Measurements from ENCODE around the gene HACD2.

DNA sequence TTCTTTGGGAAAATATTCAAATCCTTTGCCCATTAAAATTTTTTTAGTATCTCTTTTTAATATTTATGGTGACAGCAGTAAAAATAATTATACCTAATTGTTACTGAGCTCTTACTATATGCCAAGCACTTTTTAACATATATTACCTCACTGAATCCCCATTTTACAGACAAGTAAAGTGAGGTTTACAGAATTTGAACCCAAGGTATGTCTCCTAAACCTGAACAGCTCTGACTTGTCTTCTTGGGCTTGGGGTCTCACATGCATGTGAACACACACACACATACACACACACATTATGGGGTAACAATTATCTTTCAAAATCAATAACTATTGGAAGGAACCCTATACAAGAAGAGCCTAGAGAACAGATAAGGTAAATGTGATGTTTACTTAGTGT, 73.8 kb downstream of the HACD2 start:
- TF ChIP-seq, protein P1, sequence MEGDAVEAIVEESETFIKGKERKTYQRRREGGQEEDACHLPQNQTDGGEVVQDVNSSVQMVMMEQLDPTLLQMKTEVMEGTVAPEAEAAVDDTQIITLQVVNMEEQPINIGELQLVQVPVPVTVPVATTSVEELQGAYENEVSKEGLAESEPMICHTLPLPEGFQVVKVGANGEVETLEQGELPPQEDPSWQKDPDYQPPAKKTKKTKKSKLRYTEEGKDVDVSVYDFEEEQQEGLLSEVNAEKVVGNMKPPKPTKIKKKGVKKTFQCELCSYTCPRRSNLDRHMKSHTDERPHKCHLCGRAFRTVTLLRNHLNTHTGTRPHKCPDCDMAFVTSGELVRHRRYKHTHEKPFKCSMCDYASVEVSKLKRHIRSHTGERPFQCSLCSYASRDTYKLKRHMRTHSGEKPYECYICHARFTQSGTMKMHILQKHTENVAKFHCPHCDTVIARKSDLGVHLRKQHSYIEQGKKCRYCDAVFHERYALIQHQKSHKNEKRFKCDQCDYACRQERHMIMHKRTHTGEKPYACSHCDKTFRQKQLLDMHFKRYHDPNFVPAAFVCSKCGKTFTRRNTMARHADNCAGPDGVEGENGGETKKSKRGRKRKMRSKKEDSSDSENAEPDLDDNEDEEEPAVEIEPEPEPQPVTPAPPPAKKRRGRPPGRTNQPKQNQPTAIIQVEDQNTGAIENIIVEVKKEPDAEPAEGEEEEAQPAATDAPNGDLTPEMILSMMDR (conservative IDR thresholded peaks at IDR 0.05; ENCODE audit: low read depth, low read length) = no peak
- TF ChIP-seq EZH2phosphoT487 (IDR thresholded peaks at IDR 0.05; ENCODE audit: borderline replicate concordance, low read length) = no peak
- TF ChIP-seq EZH2 (IDR thresholded peaks at IDR 0.05; ENCODE audit: low read length, unreplicated experiment) = no peak
